LNCAP (cell line): ENCODE results near the gene OTUD5.

Experiments used
- CTCF ChIP-seq: fragments of 450-650 bp; IDR thresholded peaks from 2 replicates; pipeline ENCODE4 v1.5.1; 2017; ENCODE audit warnings: mild to moderate bottlenecking

The OTUD5 gene

GRCh38 chrX:48997865-48998264 is 40.5 kb upstream of the OTUD5 start:
- TF ChIP-seq CTCF = no peak

GRCh38 chrX:48997455-48997854 is 40.0 kb upstream of the OTUD5 start:
- no peak for TF ChIP-seq CTCF

- TF ChIP-seq CTCF = no peak
Observed at GRCh38 chrX:48996969-48997368, 39.6 kb upstream of the OTUD5 start.

GRCh38 chrX:48992341-48992740 is 34.9 kb upstream of the OTUD5 start:
- no peak for TF ChIP-seq CTCF

GRCh38 chrX:48989483-48989882 is 32.1 kb upstream of the OTUD5 start:
- TF ChIP-seq CTCF = no peak

- TF ChIP-seq CTCF = no peak
Observed at GRCh38 chrX:48983896-48984295, 26.5 kb upstream of the OTUD5 start.

GRCh38 chrX:48983081-48983480 is 25.7 kb upstream of the OTUD5 start:
- no peak for TF ChIP-seq CTCF

GRCh38 chrX:48981178-48981577 is 23.8 kb upstream of the OTUD5 start:
- TF ChIP-seq CTCF = no peak
